HepG2 (cell line): ENCODE results near the gene CDC20B. TPM values are rescaled to one million over a fixed set of nuclear protein-coding genes. Genes with fewer than 3 reads are reported as not detected.

Source experiments
- ATAC-seq: fragments of 200-7000 bp; cut with Tn5 transposase; 3 replicates; pipeline ENCODE4 v1.9.1; 2020; ENCODE audit warnings: mild to moderate bottlenecking, moderate library complexity
- BruUV-seq: library from RNA; stranded (reverse); fragments of 400-500 nt; replicated peaks from 2 replicates; lab custom pipeline; 2021; lab: Mats Ljungman, UMichigan
- CTCF ChIA-PET: fragments of 300-600 bp; formaldehyde crosslinking; extraction: SDS; loops from one replicate; lab custom pipeline; 2021; ENCODE audit warnings: low total read pairs, inconsistent platforms, low intra/inter-chr PET ratio; lab: Yijun Ruan, JAX
- POLR2A ChIA-PET: fragments of 350-600 bp; sonication (Branson Sonifier 250); formaldehyde crosslinking; loops from one replicate; lab custom pipeline; 2020; ENCODE audit warnings: antibody characterized with exemption, inconsistent platforms; lab: Yijun Ruan, JAX
- DNase-seq: peaks from one replicate; pipeline ENCODE4 v3.0.0-alpha.2; 2015; ENCODE audit warnings: low spot score
- FAIRE-seq: peaks from 3 replicates; lab custom pipeline; 2011; peaks lifted over from hg19 to GRCh38; lab: Jason Lieb, UNC
- H2AFZ ChIP-seq: one replicate; pipeline ENCODE4 v1.6.1; 2011; ENCODE audit warnings: low read length, inconsistent platforms
- H3K27ac ChIP-seq: fragments of 300-600 bp; 3 replicates; pipeline ENCODE4 v1.8.0; 2011; ENCODE audit warnings: mixed run types, mild to moderate bottlenecking, mixed read lengths, low read length, inconsistent platforms; ENCODE audit not compliant: insufficient read depth; ENCODE audit errors: extremely low read length
- H3K27me3 ChIP-seq, 2 experiments: fragments of 200-600 bp in 1 of 2; 2 replicates in 1 of 2; 3 replicates in 1 of 2; pipeline versions ENCODE4 v1.6.0 to v1.8.0; 2011; ENCODE audit warnings: low read length in 2 of 2, mild to moderate bottlenecking in 2 of 2, moderate library complexity in 2 of 2, inconsistent platforms in 1 of 2; ENCODE audit not compliant: insufficient read depth in 2 of 2, control insufficient read depth in 1 of 2
- H3K36me3 ChIP-seq, 2 experiments: fragments of 200-600 bp in 1 of 2; replicated peaks in 1 of 2; 2 replicates in 1 of 2; 3 replicates in 1 of 2; pipeline versions ENCODE4 v1.5.1 to v1.8.0; 2011; ENCODE audit warnings: low read length in 2 of 2, inconsistent platforms in 1 of 2; ENCODE audit not compliant: insufficient read depth in 2 of 2, control insufficient read depth in 1 of 2
- H3K4me1 ChIP-seq: 2 replicates; pipeline ENCODE4 v1.5.1; 2012; ENCODE audit warnings: low read length, inconsistent platforms; ENCODE audit not compliant: insufficient read depth
- H3K4me2 ChIP-seq: 2 replicates; pipeline ENCODE4 v1.6.0; 2011; ENCODE audit warnings: low read depth, low read length, inconsistent platforms
- H3K4me3 ChIP-seq, 3 experiments: fragments of 200-600 bp in 1 of 3; sonication (generic), shearing (Covaris generic) in 1 of 3; replicated peaks in 1 of 3; 2 replicates each; pipeline ENCODE4 v1.5.1; 2011 to 2016; ENCODE audit warnings: low read length in 3 of 3, inconsistent platforms in 2 of 3, low read depth in 2 of 3, mild to moderate bottlenecking in 2 of 3, control low read depth in 1 of 3, mixed read lengths in 1 of 3; ENCODE audit not compliant: insufficient read depth in 1 of 3
- H3K79me2 ChIP-seq: one replicate; pipeline ENCODE4 v1.6.1; 2011; ENCODE audit warnings: low read length, inconsistent platforms; ENCODE audit not compliant: insufficient read depth
- H3K9ac ChIP-seq: 2 replicates; pipeline ENCODE4 v1.6.0; 2011; ENCODE audit warnings: mild to moderate bottlenecking, low read depth, low read length, inconsistent platforms; ENCODE audit not compliant: insufficient read depth
- H3K9me3 ChIP-seq: 2 replicates; pipeline ENCODE4 v1.5.1; 2012; ENCODE audit warnings: mild to moderate bottlenecking, low read length
- H4K20me1 ChIP-seq: 2 replicates; pipeline ENCODE4 v1.6.0; 2011; ENCODE audit warnings: inconsistent platforms, mild to moderate bottlenecking, low read length, moderate library complexity; ENCODE audit not compliant: insufficient read depth
- DPF2 ChIP-seq: sonication (generic); formaldehyde crosslinking; IDR thresholded peaks from 2 replicates; pipeline ENCODE4 v1.4.0; 2020; ENCODE audit warnings: mild to moderate bottlenecking, low read depth, missing genetic modification reagents, borderline replicate concordance
- GLI4 ChIP-seq: sonication (generic); formaldehyde crosslinking; IDR thresholded peaks from 2 replicates; pipeline ENCODE4 v1.5.1; 2020; ENCODE audit warnings: missing genetic modification reagents, mild to moderate bottlenecking, moderate library complexity, borderline replicate concordance
- RXRB ChIP-seq: IDR thresholded peaks from 2 replicates; pipeline ENCODE4 v1.6.1; 2016; ENCODE audit warnings: borderline replicate concordance, missing genetic modification reagents, missing compliant biosample characterization
- ZBTB7B ChIP-seq: sonication (generic); formaldehyde crosslinking; IDR thresholded peaks from 2 replicates; pipeline ENCODE4 v1.4.0; 2020; ENCODE audit warnings: missing genetic modification reagents
- ZNF317 ChIP-seq: sonication (generic); formaldehyde crosslinking; IDR thresholded peaks from 2 replicates; pipeline ENCODE4 v1.5.0; 2020; ENCODE audit warnings: mild to moderate bottlenecking, missing genetic modification reagents
- ZNF598 ChIP-seq: sonication (generic); formaldehyde crosslinking; IDR thresholded peaks from 2 replicates; pipeline ENCODE4 v1.5.1; 2020; ENCODE audit warnings: mild to moderate bottlenecking, missing genetic modification reagents, borderline replicate concordance
- WGBS: methylation state at CpG from one replicate; pipeline ENCODE4 v1.1.6; 2017; ENCODE audit warnings: low lambda C conversion rate; 5-methylcytosine and 5-hydroxymethylcytosine counted together
- in situ Hi-C: cut with HindIII; loops from 2 replicates; pipeline ENCODE4 v1.10.0; 2017; ENCODE audit warnings: low pct_unique_long_range_greater_than_20kb; ENCODE audit not compliant: extremely low pct_ligation_motif_present
- intact Hi-C: fragments of 100-400 bp; cut with micrococcal nuclease; formaldehyde crosslinking; loops from one replicate; pipeline ENCODE4 v1.10.0; 2022; ENCODE audit not compliant: unreplicated experiment
- polyA plus RNA-seq, 8 experiments: library from polyadenylated mRNA; depleted of rRNA in 3 of 8; stranded (reverse) in 7 of 8; unstranded in 1 of 8; fragments of >200 nt; fragmentation: Illumina TruSeq in 4 of 8; extraction: Trizol in 4 of 8; gene quantifications; 2 replicates each; pipeline versions ENCODE4 v1.2.1 to v1.2.3, GENCODE V29; 2011 to 2016; ENCODE audit warnings: low read depth in 4 of 8, missing spikeins in 1 of 8, mixed read lengths in 1 of 8; ENCODE audit not compliant: insufficient read depth in 1 of 8
- total RNA-seq, 5 experiments: library from RNA; depleted of rRNA; stranded (reverse); fragments of >200 nt; fragmentation: Illumina TruSeq; extraction: Trizol; gene quantifications; 2 replicates each; pipeline ENCODE4 v1.2.3, GENCODE V29; 2016; ENCODE audit warnings: low read depth in 1 of 5
- TF ChIP-seq, protein P1 (sequence below): sonication (generic); formaldehyde crosslinking; IDR thresholded peaks from 2 replicates; pipeline ENCODE4 v1.4.0; 2020; ENCODE audit warnings: missing genetic modification reagents, borderline replicate concordance
- TF ChIP-seq, protein P2 (sequence below): sonication (generic); formaldehyde crosslinking; IDR thresholded peaks from 2 replicates; pipeline ENCODE4 v1.8.0; 2022; ENCODE audit warnings: mild to moderate bottlenecking, missing genetic modification reagents

Gene CDC20B
- total and polyA plus RNA-seq, 2 of the 13 experiments (the other 11 are each of a cell fraction or from before 2014, with no cell fraction given), result not detected

DNA sequence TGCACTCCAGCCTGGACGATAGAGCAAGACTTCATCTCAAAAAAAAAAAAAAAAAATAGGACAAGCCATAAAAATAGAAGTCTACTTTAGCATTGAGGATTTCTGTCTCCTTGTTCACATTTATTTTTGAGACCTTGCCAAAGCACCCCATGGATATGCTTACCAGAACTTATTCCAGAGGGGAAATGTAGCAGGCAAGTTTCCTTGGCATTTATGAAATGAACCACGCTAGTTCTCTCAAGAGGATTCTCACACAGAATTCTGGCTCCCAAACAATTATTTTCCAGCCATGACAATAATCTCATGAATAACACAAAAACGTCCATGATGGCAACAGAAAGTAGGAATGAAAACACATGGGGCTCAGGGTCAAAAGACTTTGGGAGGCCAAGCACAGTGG is 36.5 kb downstream of the CDC20B start:
- H3K27ac ChIP-seq, result no peak overlapping the region
- H3K4me3 ChIP-seq, result no peak overlapping the region
- H3K9ac ChIP-seq, result no peak overlapping the region
- H4K20me1 ChIP-seq, result no peaks in the 10 kb centered on the region
- H3K4me2 ChIP-seq, result no peak overlapping the region
- TF ChIP-seq, protein P1, sequence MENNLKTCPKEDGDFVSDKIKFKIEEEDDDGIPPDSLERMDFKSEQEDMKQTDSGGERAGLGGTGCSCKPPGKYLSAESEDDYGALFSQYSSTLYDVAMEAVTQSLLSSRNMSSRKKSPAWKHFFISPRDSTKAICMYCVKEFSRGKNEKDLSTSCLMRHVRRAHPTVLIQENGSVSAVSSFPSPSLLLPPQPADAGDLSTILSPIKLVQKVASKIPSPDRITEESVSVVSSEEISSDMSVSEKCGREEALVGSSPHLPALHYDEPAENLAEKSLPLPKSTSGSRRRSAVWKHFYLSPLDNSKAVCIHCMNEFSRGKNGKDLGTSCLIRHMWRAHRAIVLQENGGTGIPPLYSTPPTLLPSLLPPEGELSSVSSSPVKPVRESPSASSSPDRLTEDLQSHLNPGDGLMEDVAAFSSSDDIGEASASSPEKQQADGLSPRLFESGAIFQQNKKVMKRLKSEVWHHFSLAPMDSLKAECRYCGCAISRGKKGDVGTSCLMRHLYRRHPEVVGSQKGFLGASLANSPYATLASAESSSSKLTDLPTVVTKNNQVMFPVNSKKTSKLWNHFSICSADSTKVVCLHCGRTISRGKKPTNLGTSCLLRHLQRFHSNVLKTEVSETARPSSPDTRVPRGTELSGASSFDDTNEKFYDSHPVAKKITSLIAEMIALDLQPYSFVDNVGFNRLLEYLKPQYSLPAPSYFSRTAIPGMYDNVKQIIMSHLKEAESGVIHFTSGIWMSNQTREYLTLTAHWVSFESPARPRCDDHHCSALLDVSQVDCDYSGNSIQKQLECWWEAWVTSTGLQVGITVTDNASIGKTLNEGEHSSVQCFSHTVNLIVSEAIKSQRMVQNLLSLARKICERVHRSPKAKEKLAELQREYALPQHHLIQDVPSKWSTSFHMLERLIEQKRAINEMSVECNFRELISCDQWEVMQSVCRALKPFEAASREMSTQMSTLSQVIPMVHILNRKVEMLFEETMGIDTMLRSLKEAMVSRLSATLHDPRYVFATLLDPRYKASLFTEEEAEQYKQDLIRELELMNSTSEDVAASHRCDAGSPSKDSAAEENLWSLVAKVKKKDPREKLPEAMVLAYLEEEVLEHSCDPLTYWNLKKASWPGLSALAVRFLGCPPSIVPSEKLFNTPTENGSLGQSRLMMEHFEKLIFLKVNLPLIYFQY (CRISPR knock-in tag), result no peak
- no peak for TF ChIP-seq ZBTB7B (CRISPR knock-in tag)
- no peak for TF ChIP-seq GLI4
- no peak for TF ChIP-seq RXRB (CRISPR knock-in tag)
- no peak for TF ChIP-seq DPF2
- TF ChIP-seq, protein P2, sequence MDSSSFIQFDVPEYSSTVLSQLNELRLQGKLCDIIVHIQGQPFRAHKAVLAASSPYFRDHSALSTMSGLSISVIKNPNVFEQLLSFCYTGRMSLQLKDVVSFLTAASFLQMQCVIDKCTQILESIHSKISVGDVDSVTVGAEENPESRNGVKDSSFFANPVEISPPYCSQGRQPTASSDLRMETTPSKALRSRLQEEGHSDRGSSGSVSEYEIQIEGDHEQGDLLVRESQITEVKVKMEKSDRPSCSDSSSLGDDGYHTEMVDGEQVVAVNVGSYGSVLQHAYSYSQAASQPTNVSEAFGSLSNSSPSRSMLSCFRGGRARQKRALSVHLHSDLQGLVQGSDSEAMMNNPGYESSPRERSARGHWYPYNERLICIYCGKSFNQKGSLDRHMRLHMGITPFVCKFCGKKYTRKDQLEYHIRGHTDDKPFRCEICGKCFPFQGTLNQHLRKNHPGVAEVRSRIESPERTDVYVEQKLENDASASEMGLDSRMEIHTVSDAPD (CRISPR knock-in tag), result no peak
- TF ChIP-seq ZNF598 (CRISPR knock-in tag), result no peak
- TF ChIP-seq ZNF317 (CRISPR knock-in tag), result no peak
- TF ChIP-seq, all 625 proteins: peak for 0
- ChIA-PET CTCF (no interaction called here), POLR2A (no interaction called here)
- Histone ChIP-seq H3K27me3 (no peaks in the 10 kb centered on the region), H3K79me2 (no peaks in the 10 kb centered on the region), H2AFZ (no peak overlapping the region), H3K4me1 (no peaks in the 10 kb centered on the region), H3K36me3 (no peaks in the 10 kb centered on the region), H3K9me3 (no peaks in the 10 kb centered on the region)
- FAIRE-seq, result no peak
- intact Hi-C loops (no loop called here), in situ Hi-C loops (no loop called here)
- no TSS peak for BruUV-seq
- ATAC-seq, result no peak
- no peak for DNase-seq
- 36% methylated on average over 3 of the region's 3 CpGs for WGBS
